Cortex of kidney (tissue), 1 donor: ENCODE measurements around the gene NACC2.

Experiments used
- DNase-seq: peaks from one replicate; lab custom pipeline; 2025; lab: John Stamatoyannopoulos, UW

The NACC2 gene

GRCh38 chr9:136129176-136129575, 34.1 kb upstream of the NACC2 start:
- DNase-seq: no peak

GRCh38 chr9:136128436-136128835, 33.3 kb upstream of the NACC2 start:
- DNase-seq: no peak

- DNase-seq: no peak
Observed at GRCh38 chr9:136127313-136127712, 32.2 kb upstream of the NACC2 start.

- DNase-seq: no peak
Observed at GRCh38 chr9:136124976-136125692, 30.0 kb upstream of the NACC2 start.

- no peak for DNase-seq
Observed at GRCh38 chr9:136122425-136123383, 27.6 kb upstream of the NACC2 start.

GRCh38 chr9:136121801-136122200, 26.7 kb upstream of the NACC2 start:
- DNase-seq: no peak

GRCh38 chr9:136120438-136120844, 25.4 kb upstream of the NACC2 start:
- no peak for DNase-seq

GRCh38 chr9:136119883-136120393, 24.8 kb upstream of the NACC2 start:
- DNase-seq: no peak

GRCh38 chr9:136119061-136119882, 24.2 kb upstream of the NACC2 start:
- no peak for DNase-seq

GRCh38 chr9:136118320-136119060, 23.4 kb upstream of the NACC2 start, which contains the start of gene TMEM250:
TMEM250 (minus strand) TSS chr9:136118875; CDS start chr9:136116900, 1,975 bp downstream.
- peak; percentile 49 for DNase-seq

GRCh38 chr9:136117916-136118319, 22.8 kb upstream of the NACC2 start:
- no peak for DNase-seq

- DNase-seq: no peak
Observed at GRCh38 chr9:136117291-136117915, 22.3 kb upstream of the NACC2 start.

GRCh38 chr9:136116360-136117098, 21.4 kb upstream of the NACC2 start:
- no peak for DNase-seq

GRCh38 chr9:136115641-136116359, 20.7 kb upstream of the NACC2 start:
- DNase-seq: no peak

- DNase-seq: no peak
Observed at GRCh38 chr9:136115206-136115605, 20.1 kb upstream of the NACC2 start.

GRCh38 chr9:136114610-136115009, 19.5 kb upstream of the NACC2 start:
- no peak for DNase-seq

GRCh38 chr9:136112541-136112940, 17.5 kb upstream of the NACC2 start:
- DNase-seq: no peak

- no peak for DNase-seq
Observed at GRCh38 chr9:136111910-136112309, 16.8 kb upstream of the NACC2 start.

GRCh38 chr9:136111190-136111589, 16.1 kb upstream of the NACC2 start:
- DNase-seq: no peak
